Stimulated activated naive B cell treated with anti-CD40 and anti-IgM and Interleukin-4, amounts not matched to agents 10 μg/mL and 1 μg/mL and 100 μg/mL, for 72 hours (primary cell): ENCODE measurements around the gene MRNIP.
"Not testable (repeated sequence)": the region's sequence is repeated elsewhere in the genome, so short reads cannot be mapped to it uniquely, and the experiment has no call there.

Source experiments
- ATAC-seq, 2 donors: fragments of 150-1000 bp; cut with Tn5 transposase; replicated peaks; 2 replicates each; pipeline ENCODE4 v1.10.0; 2021; ENCODE audit warnings: moderate library complexity in 1 of 2
- DNase-seq: peaks from one replicate; pipeline ENCODE4 v3.0.0; 2021
- H3K27ac Mint-ChIP-seq: one replicate; pipeline ENCODE4 v1.8.0; 2022; ENCODE audit warnings: mild to moderate bottlenecking, mixed read lengths
- H3K27me3 Mint-ChIP-seq, 2 donors: one replicate each; pipeline ENCODE4 v1.8.0; 2022; ENCODE audit warnings: mixed read lengths in 2 of 2
- H3K36me3 Mint-ChIP-seq, 2 donors: one replicate each; pipeline ENCODE4 v1.8.0; 2022; ENCODE audit warnings: mixed read lengths in 2 of 2, mild to moderate bottlenecking in 1 of 2
- H3K4me1 Mint-ChIP-seq, 2 donors: one replicate each; pipeline ENCODE4 v1.8.0; 2022; ENCODE audit warnings: mixed read lengths in 2 of 2, mild to moderate bottlenecking in 1 of 2
- H3K4me3 Mint-ChIP-seq, 2 donors: one replicate each; pipeline ENCODE4 v1.8.0; 2022; ENCODE audit warnings: mild to moderate bottlenecking in 2 of 2, mixed read lengths in 2 of 2, moderate library complexity in 1 of 2
- H3K9me3 Mint-ChIP-seq, 2 donors: one replicate each; pipeline ENCODE4 v1.8.0; 2022; ENCODE audit warnings: mixed read lengths in 2 of 2, mild to moderate bottlenecking in 1 of 2

Gene MRNIP

DNA sequence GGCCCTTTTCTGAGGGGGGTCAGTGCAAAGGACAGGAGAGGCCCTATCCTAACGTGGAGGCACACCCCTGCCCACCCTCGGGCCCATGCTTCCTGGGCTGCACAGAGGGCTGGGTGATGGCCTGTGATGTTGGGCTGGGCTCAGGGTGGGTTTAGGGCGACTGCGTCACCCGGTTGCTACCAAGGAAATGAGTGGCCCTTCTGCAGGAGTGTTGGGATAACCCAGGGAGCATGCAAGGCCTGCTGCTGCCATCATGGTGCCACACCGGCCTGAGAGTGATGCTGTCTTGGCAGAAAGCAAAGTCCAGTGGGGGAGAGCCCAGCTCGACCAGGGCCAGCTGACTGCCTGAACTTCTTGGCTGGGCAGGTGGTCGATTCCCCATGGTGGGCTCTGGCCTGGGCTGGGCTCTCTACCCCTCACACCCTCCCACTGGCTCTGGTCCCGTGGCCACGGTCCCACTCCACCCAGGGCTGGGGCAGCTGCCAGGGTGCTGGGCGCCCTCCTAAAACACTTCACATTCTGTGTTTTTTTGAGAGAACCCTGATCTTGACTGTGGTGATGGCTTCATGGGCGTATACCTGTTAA is 21.5 kb upstream of the MRNIP start:
- no peak for DNase-seq
- no peaks in the 10 kb centered on the region for H3K4me1 Mint-ChIP-seq

GRCh38 chr5:179879690-179880010 is 21.0 kb upstream of the MRNIP start:
- no peak for ATAC-seq
- H3K9me3 Mint-ChIP-seq, result peaks cover 10 to 16% of the 10 kb centered on the region in 2 donors
- H3K27ac Mint-ChIP-seq, result no peak overlapping the region
- no peak for DNase-seq
- H3K27me3 Mint-ChIP-seq, result no peaks in the 10 kb centered on the region
- no peaks in the 10 kb centered on the region for H3K4me1 Mint-ChIP-seq
- peaks cover 55 to 70% of the 10 kb centered on the region in 2 donors for H3K36me3 Mint-ChIP-seq
- H3K4me3 Mint-ChIP-seq, result no peak overlapping the region

More for the DNA sequence above, 21.5 kb upstream of the MRNIP start:
- no peaks in the 10 kb centered on the region for H3K27me3 Mint-ChIP-seq
- no peak overlapping the region for H3K27ac Mint-ChIP-seq
- peaks cover 10 to 16% of the 10 kb centered on the region in 2 donors for H3K9me3 Mint-ChIP-seq
- ATAC-seq, result no peak
- H3K4me3 Mint-ChIP-seq, result no peak overlapping the region
- peaks cover 55 to 70% of the 10 kb centered on the region in 2 donors for H3K36me3 Mint-ChIP-seq

DNA sequence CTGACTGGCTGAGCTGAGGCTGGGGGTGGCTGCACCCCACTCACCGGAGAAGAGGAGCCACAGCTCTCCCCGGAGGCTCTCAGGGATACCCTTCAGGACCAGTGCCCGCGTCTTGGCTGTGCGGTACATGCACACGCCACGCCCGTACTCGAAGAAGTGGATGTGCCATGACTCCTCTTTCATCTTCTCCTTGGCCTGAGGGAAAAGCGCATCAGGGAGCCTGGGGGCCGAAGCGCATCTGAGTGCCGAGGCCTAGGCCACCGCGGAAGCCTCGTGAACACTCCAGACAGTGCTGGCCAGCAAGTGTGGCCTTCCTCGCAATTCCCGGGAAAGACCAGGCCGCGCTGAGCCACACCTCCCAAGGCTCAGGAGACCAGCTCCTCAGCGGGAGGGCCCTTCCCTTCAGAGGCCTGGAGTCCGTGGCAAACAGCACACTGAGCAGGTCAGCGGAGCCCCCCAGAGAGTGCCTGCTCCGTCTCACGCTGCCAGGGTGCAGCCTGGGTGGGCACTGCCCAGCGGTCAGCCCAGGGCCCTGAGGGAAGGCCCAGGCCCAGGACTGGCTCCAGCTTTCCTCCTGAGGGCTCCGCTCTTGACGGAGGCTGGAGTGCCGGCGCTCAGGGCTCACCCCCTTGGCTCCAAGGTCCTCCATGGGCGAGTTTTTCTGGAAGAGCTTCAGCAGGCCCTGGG is 20.5 kb upstream of the MRNIP start:
- Mint-ChIP-seq H3K9me3 (peaks cover 9 to 14% of the 10 kb centered on the region in 2 donors), H3K4me1 (no peaks in the 10 kb centered on the region), H3K36me3 (peaks cover 53 to 67% of the 10 kb centered on the region in 2 donors), H3K27ac (no peak overlapping the region), H3K4me3 (no peak overlapping the region), H3K27me3 (no peaks in the 10 kb centered on the region)
- ATAC-seq (no peak), DNase-seq (no peak)

GRCh38 chr5:179878222-179879002 is 19.8 kb upstream of the MRNIP start:
- Mint-ChIP-seq H3K4me1 (no peaks in the 10 kb centered on the region), H3K9me3 (peaks cover 4 to 6% of the 10 kb centered on the region in 2 donors), H3K36me3 (peaks cover 49 to 63% of the 10 kb centered on the region in 2 donors), H3K4me3 (no peak overlapping the region), H3K27ac (no peak overlapping the region), H3K27me3 (no peaks in the 10 kb centered on the region)
- ATAC-seq (no peak), DNase-seq (no peak)

GRCh38 chr5:179876610-179876952 is 18.0 kb upstream of the MRNIP start:
- H3K36me3 Mint-ChIP-seq, result peaks cover 48 to 54% of the 10 kb centered on the region in 2 donors
- no peak overlapping the region for H3K4me3 Mint-ChIP-seq
- H3K9me3 Mint-ChIP-seq, result no peaks in the 10 kb centered on the region
- H3K27ac Mint-ChIP-seq, result no peak overlapping the region
- ATAC-seq (no peak), DNase-seq (no peak)
- no peaks in the 10 kb centered on the region for H3K4me1 Mint-ChIP-seq
- no peaks in the 10 kb centered on the region for H3K27me3 Mint-ChIP-seq

- H3K4me1 Mint-ChIP-seq, result no peaks in the 10 kb centered on the region
- H3K9me3 Mint-ChIP-seq, result no peaks in the 10 kb centered on the region
- H3K27me3 Mint-ChIP-seq, result no peaks in the 10 kb centered on the region
- ATAC-seq (no peak), DNase-seq (no peak)
- H3K4me3 Mint-ChIP-seq, result no peak overlapping the region
- H3K36me3 Mint-ChIP-seq, result peaks cover 49 to 54% of the 10 kb centered on the region in 2 donors
- H3K27ac Mint-ChIP-seq, result no peak overlapping the region
Observed at GRCh38 chr5:179875741-179876609, 17.4 kb upstream of the MRNIP start.

DNA sequence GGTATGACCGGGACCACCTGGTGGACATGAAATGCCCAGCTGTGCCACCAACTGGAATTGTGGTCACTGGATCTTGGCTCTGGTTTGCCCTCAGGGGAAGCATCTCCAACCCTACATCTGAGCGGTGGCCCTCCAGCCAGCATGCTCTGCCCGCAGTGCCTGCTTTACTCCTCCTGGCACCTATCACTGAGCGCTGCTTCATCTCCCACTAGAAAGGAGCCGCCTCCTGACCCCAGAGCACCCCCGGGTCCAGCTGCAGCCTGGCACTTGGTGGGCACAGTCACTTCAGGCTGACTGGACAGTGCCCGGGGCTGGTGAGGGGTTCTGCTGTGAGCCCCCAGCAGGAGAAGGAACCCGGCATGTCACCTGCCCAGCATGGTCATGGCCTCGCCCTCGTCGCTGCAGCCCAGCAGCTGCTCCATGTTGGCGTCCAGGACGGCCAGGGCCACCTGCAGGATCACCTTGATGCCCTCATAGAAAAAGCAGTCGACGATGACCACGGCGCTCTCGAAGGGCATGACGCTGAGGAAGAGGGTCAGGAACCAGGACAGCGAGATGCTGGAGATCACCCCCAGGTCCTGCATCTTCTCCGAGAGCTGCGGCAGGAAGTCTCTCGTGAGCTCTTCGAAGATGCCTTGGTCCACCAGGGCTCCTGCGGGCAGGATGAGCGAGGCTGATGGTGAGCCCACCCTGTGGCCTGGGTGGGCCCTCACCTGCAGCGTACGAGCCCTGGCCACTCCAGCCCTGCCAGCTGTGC is 16.1 kb upstream of the MRNIP start:
- no peak overlapping the region for H3K27ac Mint-ChIP-seq
- H3K27me3 Mint-ChIP-seq, result no peaks in the 10 kb centered on the region
- DNase-seq (no peak), ATAC-seq (no peak)
- no peak overlapping the region for H3K4me3 Mint-ChIP-seq
- peaks cover 54 to 57% of the 10 kb centered on the region in 2 donors for H3K36me3 Mint-ChIP-seq
- no peaks in the 10 kb centered on the region for H3K4me1 Mint-ChIP-seq
- H3K9me3 Mint-ChIP-seq, result no peaks in the 10 kb centered on the region

GRCh38 chr5:179874136-179874535 is 15.5 kb upstream of the MRNIP start:
- peaks cover 54 to 55% of the 10 kb centered on the region in 2 donors for H3K36me3 Mint-ChIP-seq
- no peak overlapping the region for H3K27ac Mint-ChIP-seq
- H3K4me1 Mint-ChIP-seq, result no peaks in the 10 kb centered on the region
- ATAC-seq (no peak), DNase-seq (no peak)
- no peaks in the 10 kb centered on the region for H3K27me3 Mint-ChIP-seq
- no peaks in the 10 kb centered on the region for H3K9me3 Mint-ChIP-seq
- H3K4me3 Mint-ChIP-seq, result no peak overlapping the region

DNA sequence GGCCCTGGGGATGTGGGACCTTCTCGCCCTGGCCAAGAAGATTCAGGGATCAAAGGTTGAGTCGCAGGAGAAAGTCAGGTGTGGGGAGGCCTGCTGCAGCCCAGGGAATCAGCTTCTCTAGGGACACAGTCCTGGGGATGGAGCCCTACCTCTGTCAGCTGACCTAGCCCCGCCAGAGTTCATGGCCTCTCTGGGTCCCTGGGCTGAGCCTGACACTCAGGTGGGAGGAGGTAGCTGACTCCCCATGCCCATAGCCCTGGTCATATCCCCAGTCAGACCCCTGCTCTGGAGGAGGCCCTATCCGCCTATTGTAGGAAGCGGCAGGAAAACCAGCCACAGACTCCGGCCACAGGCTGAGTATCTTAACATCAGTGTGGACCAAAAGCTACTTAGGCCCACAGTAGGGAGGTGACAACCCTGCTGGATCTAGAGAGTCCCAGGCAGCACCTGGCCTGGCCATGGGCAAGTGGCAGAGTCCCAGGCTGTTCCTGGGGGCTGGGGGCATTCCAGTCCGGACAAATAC is 15.0 kb upstream of the MRNIP start:
- H3K9me3 Mint-ChIP-seq, result no peaks in the 10 kb centered on the region
- no peak for DNase-seq
- H3K4me1 Mint-ChIP-seq, result no peaks in the 10 kb centered on the region
- no peak overlapping the region for H3K27ac Mint-ChIP-seq
- peaks cover 58 to 59% of the 10 kb centered on the region in 2 donors for H3K36me3 Mint-ChIP-seq
- H3K27me3 Mint-ChIP-seq, result no peaks in the 10 kb centered on the region
- H3K4me3 Mint-ChIP-seq, result no peak overlapping the region
- ATAC-seq, result no peak

DNA sequence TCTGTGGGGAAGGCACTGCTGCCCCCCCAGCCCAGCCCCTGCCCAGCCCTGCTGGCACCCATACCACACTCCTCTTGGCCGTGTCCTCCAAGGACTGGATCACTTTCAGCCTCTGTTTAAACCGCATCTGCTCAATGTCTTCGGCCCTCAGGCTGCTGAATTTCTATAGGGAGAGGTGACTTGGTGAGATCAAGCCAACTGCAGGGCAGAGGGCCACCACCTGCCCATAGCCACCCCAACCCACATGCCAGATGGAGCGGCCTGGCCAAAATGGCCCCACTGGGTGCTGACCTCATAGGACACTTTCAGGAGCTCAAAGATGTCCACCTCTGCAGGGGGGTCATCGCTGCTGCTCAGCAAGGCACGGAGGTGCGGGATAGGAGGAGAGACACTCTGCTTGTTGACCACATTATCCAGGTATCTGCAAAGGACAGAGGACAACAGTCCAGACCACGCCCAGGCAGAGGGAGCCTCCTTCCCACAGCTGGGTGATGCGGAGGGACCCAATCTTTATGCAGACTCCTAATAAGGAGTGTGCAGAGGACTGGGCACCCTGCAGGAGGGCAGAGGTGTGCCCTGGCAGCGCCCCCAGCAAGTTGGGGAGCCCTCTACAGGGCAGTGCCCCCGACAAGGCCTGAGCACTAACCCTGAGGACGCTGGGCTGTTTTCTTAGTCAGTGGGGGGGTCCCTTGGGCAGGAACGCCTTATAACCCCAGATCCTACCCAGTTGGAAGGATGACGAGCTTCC is 14.4 kb upstream of the MRNIP start:
- H3K9me3 Mint-ChIP-seq, result no peaks in the 10 kb centered on the region
- H3K4me1 Mint-ChIP-seq, result peaks cover 0 to 6% of the 10 kb centered on the region in 2 donors
- ATAC-seq, result no peak
- no peak for DNase-seq
- no peak overlapping the region for H3K4me3 Mint-ChIP-seq
- peak overlapping the region; percentile 37 for H3K27ac Mint-ChIP-seq
- no peaks in the 10 kb centered on the region for H3K27me3 Mint-ChIP-seq
- H3K36me3 Mint-ChIP-seq, result peaks cover 60 to 62% of the 10 kb centered on the region in 2 donors

DNA sequence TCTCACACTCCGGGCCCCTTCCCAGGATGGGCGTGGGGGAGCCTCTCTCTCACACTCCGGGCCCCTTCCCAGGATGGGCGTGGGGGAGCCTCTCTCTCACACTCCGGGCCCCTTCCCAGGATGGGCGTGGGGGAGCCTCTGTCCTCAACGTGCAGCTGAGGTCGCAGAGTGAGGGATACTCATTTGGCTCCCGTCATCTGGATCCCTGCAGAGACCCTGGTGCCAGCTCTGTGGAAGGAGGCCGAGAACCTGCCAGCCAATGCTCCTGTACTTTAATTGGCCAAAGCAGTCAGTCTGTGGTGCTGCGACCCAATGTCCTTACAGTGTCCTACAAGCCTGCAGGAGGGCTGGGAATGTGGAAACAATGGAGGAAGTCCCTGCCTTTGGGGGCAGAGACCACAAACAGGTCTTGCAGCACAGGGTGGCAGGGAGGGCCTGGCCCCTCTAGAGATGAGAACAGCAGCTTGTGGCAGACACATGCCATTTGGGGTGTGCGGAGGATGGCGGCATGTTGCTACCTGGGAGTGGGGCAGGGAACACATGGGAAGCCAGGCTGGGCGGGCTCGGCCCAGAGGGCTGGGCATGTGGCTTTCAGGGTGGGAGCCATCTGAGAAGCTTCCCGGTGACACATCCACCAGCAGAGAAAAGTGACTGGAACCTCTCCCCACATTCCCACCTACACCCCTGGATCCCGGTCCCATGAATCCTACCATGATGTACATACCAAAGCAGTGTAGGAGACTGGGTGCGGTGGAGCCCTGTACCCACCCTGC is 13.6 kb upstream of the MRNIP start:
- no peak for DNase-seq
- H3K4me1 Mint-ChIP-seq, result peaks cover 2 to 11% of the 10 kb centered on the region in 2 donors
- H3K4me3 Mint-ChIP-seq, result no peak overlapping the region
- no peaks in the 10 kb centered on the region for H3K27me3 Mint-ChIP-seq
- no peaks in the 10 kb centered on the region for H3K9me3 Mint-ChIP-seq
- H3K27ac Mint-ChIP-seq, result no peak overlapping the region
- no peak for ATAC-seq
- peaks cover 61 to 62% of the 10 kb centered on the region in 2 donors for H3K36me3 Mint-ChIP-seq

DNA sequence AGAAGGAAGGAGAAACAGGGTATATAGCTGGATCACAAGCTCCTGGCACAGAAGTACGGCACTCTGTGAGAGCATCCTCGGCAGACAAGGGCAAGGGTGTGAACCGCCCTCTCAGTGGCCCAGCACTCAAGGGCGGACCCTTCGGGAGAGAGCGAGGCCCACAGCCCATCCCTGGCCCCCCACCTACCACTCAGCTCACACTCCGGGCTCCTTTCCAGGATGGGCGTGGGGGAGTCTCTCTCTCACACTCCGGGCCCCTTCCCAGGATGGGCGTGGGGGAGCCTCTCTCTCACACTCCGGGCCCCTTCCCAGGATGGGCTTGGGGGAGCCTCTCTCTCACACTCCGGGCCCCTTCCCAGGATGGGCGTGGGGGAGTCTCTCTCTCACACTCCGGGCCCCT is 12.9 kb upstream of the MRNIP start:
- not testable (repeated sequence) for H3K9me3 Mint-ChIP-seq, DNase-seq, ATAC-seq, H3K4me3 Mint-ChIP-seq, H3K27ac Mint-ChIP-seq, H3K27me3 Mint-ChIP-seq
- peaks cover 62 to 66% of the 10 kb centered on the region in 2 donors for H3K36me3 Mint-ChIP-seq
- peaks cover 8 to 18% of the 10 kb centered on the region in 2 donors for H3K4me1 Mint-ChIP-seq
